ENCODE measurements around the gene C3orf20. TPM values are rescaled to one million over a fixed set of nuclear protein-coding genes. Genes with fewer than 3 reads are reported as not detected.
A peak's percentile ranks its signal among the peaks of the same experiment; 100 is the strongest.

The C3orf20 gene
- total RNA-seq, 1 donor = not detected

- TF ChIP-seq CTCF (IDR thresholded peaks at IDR 0.05; ENCODE audit: insufficient read depth, low read length) = no peak
- H3K4me3 ChIP-seq (ENCODE audit: low read depth, low read length) = no peak overlapping the region
- DNase-seq (ENCODE audit: low read depth) = peak; percentile 63
These were observed 44.1 kb downstream of the C3orf20 start for GRCh38 chr3:14719006-14719405.

GRCh38 chr3:14721126-14721864, 46.4 kb downstream of the C3orf20 start:
- H3K4me3 ChIP-seq (ENCODE audit: low read depth, low read length) = no peak overlapping the region
- no peak for TF ChIP-seq CTCF (IDR thresholded peaks at IDR 0.05; ENCODE audit: insufficient read depth, low read length)
- no peak for DNase-seq (ENCODE audit: low read depth)

- H3K4me3 ChIP-seq (ENCODE audit: low read depth, low read length) = no peak overlapping the region
- no peak for TF ChIP-seq CTCF (IDR thresholded peaks at IDR 0.05; ENCODE audit: insufficient read depth, low read length)
- peak; percentile 88 for DNase-seq (ENCODE audit: low read depth)
These were observed 50.1 kb downstream of the C3orf20 start for GRCh38 chr3:14725013-14725412.

GRCh38 chr3:14725564-14726440, 50.9 kb downstream of the C3orf20 start:
- no peak overlapping the region for H3K4me3 ChIP-seq (ENCODE audit: low read depth, low read length)
- DNase-seq (ENCODE audit: low read depth) = peak; percentile 94
- no peak for TF ChIP-seq CTCF (IDR thresholded peaks at IDR 0.05; ENCODE audit: insufficient read depth, low read length)

- no peak for TF ChIP-seq CTCF (IDR thresholded peaks at IDR 0.05; ENCODE audit: insufficient read depth, low read length)
- DNase-seq (ENCODE audit: low read depth) = peak; percentile 16
These were observed 51.5 kb downstream of the C3orf20 start for GRCh38 chr3:14726441-14726780.

GRCh38 chr3:14728113-14728512, 53.2 kb downstream of the C3orf20 start:
- TF ChIP-seq CTCF (IDR thresholded peaks at IDR 0.05; ENCODE audit: insufficient read depth, low read length) = no peak
- DNase-seq (ENCODE audit: low read depth) = no peak
- H3K4me3 ChIP-seq (ENCODE audit: low read depth, low read length) = no peak overlapping the region

More at GRCh38 chr3:14726441-14726780, 51.5 kb downstream of the C3orf20 start:
- H3K4me3 ChIP-seq (ENCODE audit: low read depth, low read length) = no peak overlapping the region

All from fibroblast of the aortic adventitia (primary cell).